PFSK-1 (cell line): ENCODE measurements around the gene CARM1.

Source experiments
- FOXP2 ChIP-seq: optimal IDR thresholded peaks from 2 replicates; pipeline ENCODE3; 2011; ENCODE audit warnings: borderline replicate concordance, control low read depth, inconsistent platforms; ENCODE audit not compliant: insufficient read depth; ENCODE audit errors: extremely low read length, extremely low read depth
- POLR2AphosphoS5 ChIP-seq: IDR thresholded peaks from 2 replicates; pipeline ENCODE4 v1.6.1; 2012; ENCODE audit warnings: low read depth, mild to moderate bottlenecking, control low read depth, low read length, moderate library complexity
- SIN3A ChIP-seq: IDR thresholded peaks from 2 replicates; pipeline ENCODE4 v1.6.1; 2012; ENCODE audit warnings: mild to moderate bottlenecking, low read length, moderate library complexity, borderline replicate concordance; ENCODE audit not compliant: insufficient read depth
- TAF1 ChIP-seq: IDR thresholded peaks from 2 replicates; pipeline ENCODE4 v1.6.1; 2012; ENCODE audit warnings: low read length, control low read depth, borderline replicate concordance; ENCODE audit not compliant: insufficient read depth
- TF ChIP-seq, protein P1 (sequence below), 2 experiments: IDR thresholded peaks; 2 replicates each; pipeline versions ENCODE4 v1.6.1 to v1.8.0; 2011 to 2012; ENCODE audit warnings: low read depth in 2 of 2, low read length in 2 of 2, control low read depth in 1 of 2, inconsistent platforms in 1 of 2, mild to moderate bottlenecking in 1 of 2, moderate library complexity in 1 of 2; ENCODE audit not compliant: insufficient read depth in 1 of 2

Gene CARM1

DNA sequence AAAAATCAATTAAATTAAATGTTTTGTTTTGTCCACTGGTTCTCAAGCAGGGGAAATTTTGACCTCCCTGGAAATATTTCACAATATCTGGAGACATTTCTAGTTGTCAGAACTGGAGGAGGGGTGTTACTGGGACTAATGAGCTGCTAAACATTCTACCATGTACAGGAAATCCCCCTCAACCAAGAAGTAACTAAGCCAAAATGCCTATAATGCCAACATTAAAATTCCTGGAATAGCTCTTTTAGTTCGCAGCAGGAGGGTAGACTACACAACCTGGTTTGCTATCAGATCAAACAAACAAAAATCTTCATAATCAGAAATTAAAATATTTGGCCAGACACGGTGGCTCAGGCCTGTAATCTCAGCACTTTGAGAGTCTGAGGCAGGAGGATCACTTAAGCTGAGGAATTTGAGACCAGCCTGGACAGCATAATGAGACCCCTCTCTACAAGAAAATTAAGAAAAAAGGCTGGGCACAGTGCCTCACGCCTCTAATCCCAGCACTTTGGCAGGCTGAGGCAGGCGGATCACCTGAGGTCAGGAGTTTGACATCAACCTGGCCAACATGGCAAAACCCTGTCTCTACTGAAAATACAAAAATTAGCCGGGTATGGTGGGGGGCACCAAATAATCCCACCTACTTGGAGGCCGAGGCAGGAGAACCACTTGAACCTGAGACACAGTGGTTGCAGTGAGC, 75.8 kb downstream of the CARM1 start:
- TF ChIP-seq SIN3A (no peak), TAF1 (no peak), POLR2AphosphoS5 (no peak), FOXP2 (no peak)
- TF ChIP-seq, protein P1, sequence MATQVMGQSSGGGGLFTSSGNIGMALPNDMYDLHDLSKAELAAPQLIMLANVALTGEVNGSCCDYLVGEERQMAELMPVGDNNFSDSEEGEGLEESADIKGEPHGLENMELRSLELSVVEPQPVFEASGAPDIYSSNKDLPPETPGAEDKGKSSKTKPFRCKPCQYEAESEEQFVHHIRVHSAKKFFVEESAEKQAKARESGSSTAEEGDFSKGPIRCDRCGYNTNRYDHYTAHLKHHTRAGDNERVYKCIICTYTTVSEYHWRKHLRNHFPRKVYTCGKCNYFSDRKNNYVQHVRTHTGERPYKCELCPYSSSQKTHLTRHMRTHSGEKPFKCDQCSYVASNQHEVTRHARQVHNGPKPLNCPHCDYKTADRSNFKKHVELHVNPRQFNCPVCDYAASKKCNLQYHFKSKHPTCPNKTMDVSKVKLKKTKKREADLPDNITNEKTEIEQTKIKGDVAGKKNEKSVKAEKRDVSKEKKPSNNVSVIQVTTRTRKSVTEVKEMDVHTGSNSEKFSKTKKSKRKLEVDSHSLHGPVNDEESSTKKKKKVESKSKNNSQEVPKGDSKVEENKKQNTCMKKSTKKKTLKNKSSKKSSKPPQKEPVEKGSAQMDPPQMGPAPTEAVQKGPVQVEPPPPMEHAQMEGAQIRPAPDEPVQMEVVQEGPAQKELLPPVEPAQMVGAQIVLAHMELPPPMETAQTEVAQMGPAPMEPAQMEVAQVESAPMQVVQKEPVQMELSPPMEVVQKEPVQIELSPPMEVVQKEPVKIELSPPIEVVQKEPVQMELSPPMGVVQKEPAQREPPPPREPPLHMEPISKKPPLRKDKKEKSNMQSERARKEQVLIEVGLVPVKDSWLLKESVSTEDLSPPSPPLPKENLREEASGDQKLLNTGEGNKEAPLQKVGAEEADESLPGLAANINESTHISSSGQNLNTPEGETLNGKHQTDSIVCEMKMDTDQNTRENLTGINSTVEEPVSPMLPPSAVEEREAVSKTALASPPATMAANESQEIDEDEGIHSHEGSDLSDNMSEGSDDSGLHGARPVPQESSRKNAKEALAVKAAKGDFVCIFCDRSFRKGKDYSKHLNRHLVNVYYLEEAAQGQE (IDR thresholded peaks at IDR 0.05; ENCODE audit: insufficient read depth in 1 of 2, low read depth in 2 of 2, low read length in 2 of 2): no peak

DNA sequence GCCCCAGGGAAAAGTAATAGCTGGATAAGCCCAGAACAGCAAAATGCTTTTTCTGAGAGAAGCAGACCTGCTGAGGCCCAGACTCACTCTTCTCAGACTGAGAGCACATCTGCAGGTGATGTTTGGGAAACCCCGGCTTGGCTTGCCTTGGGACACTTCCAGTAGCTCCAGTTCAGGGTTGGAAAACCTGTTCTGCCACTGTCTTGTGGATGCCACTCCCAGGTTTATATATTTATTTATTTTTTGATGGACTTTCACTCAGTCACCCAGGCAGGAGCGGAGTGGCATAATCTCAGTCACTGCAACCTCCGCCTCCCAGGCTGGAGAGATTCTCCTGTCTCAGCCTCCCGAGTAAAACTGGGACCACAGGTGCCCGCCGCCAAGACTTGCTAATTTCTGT, 81.5 kb downstream of the CARM1 start:
- TF ChIP-seq, protein P1 (IDR thresholded peaks at IDR 0.05; ENCODE audit: insufficient read depth in 1 of 2, low read depth in 2 of 2, low read length in 2 of 2): no peak
- no peak for TF ChIP-seq SIN3A
- TF ChIP-seq POLR2AphosphoS5: no peak
- no peak for TF ChIP-seq FOXP2
- no peak for TF ChIP-seq TAF1

DNA sequence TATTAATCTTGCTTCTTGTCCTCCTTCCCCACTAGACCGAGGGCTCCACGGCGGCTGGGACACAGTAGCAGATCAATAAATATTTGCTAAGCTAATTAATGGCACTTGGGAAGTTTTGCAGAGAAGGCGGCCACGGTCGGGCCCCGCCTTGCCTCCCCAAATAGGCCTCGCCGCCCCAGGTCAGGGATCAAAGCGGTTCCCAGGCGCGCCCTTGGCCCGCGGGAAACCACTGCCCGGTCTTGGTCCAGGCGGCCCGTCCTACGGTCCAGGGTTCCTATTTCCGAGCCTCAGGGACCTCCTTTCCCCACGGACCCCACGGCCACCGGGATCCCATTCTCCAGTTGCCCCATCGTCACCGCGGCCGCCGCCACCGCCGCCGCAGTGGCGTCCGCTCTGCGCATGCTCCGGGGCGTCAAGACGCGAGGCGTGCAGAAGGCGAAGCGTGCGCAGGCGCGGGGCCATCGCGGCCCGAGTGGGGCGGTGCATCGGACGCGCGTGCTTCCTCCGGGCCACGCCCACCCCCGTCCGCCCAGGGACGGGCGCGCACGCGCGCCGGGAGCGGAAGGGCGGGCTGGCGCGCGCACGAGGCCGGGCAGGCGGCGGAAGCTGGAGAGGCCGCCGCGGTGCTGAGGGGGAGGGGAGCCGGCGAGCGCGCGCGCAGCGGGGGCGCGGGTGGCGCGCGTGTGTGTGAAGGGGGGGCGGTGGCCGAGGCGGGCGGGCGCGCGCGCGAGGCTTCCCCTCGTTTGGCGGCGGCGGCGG, 89.1 kb downstream of the CARM1 start, which contains the start of gene SMARCA4:
Gene SMARCA4 (plus strand): TSS at position 717 of the 759 bp plus-strand sequence. CDS start 23,122 bp downstream, outside the sequence.
- TF ChIP-seq POLR2AphosphoS5 (peak; percentile 94), SIN3A (no peak), FOXP2 (peak; percentile 96)
- TF ChIP-seq, protein P1 (IDR thresholded peaks at IDR 0.05; ENCODE audit: insufficient read depth in 1 of 2, low read depth in 2 of 2, low read length in 2 of 2): peak in 1 of 2 experiments; percentile 42; a peak in 1 of 4 replicates

DNA sequence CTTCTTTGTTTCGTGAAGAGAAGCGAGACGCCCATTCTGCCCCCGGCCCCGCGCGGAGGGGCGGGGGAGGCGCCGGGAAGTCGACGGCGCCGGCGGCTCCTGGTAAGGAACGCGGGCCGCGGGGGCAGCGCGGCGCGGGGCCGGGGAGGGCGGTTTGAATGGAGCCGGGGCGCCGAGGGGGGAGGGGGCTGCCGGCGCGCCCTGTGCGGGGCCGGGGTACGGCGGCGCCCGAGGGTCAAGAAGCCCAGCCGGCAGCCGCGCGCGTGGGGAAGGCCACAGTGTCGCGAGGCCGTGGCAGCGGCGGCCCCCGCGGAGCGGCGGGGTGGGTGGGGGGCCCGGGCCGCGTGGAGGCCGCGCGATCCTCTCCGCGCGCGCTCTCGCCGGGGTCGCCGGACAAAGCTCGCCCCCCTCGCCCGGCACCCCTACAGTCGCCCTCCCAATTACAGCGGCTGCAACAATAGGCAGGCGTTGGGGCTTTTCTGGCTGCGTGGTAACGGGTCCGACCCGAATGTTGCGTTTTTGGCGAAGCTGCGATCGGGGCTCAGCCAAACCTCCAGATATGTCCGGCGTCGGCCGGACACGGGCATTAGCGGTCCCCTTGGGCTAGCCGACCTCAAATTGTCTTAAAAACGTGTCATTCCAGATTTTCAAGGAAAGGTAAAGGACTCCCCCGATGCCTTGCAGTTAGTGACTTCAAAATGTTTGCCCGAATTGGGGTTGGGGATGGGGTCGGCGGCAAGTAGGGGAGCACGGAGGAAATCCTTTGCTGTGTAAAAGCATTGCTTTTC, 89.9 kb downstream of the CARM1 start:
- TF ChIP-seq, protein P1 (IDR thresholded peaks at IDR 0.05; ENCODE audit: insufficient read depth in 1 of 2, low read depth in 2 of 2, low read length in 2 of 2): no peak
- TF ChIP-seq FOXP2 (no peak), SIN3A (no peak)
